HEK293 (cell line): ENCODE results near the gene WRNIP1.

ENCODE experiments used
- CTCF ChIA-PET: fragments of 350-600 bp; formaldehyde crosslinking; extraction: SDS; loops from one replicate; lab custom pipeline; 2021; ENCODE audit warnings: antibody characterized with exemption; lab: Yijun Ruan, JAX
- POLR2A ChIA-PET: fragments of 300-600 bp; formaldehyde crosslinking; extraction: SDS; loops from one replicate; lab custom pipeline; 2020; ENCODE audit warnings: antibody characterized with exemption, inconsistent platforms; lab: Yijun Ruan, JAX
- H3K27ac ChIP-seq: fragments of 200-500 bp; sonication (Bioruptor generic); 2 replicates; pipeline ENCODE4 v1.5.1; 2014; ENCODE audit warnings: low read depth, low read length, control low read depth, inconsistent platforms; ENCODE audit errors: extremely low read depth
- H3K36me3 ChIP-seq, 2 experiments: fragments of 200-500 bp in 1 of 2; sonication (Bioruptor generic) in 1 of 2; 1 replicate in 1 of 2; 2 replicates in 1 of 2; pipeline ENCODE4 v1.5.1; 2014 to 2017; ENCODE audit warnings: inconsistent platforms in 2 of 2, low read length in 2 of 2; ENCODE audit not compliant: control insufficient read depth in 2 of 2, insufficient read depth in 1 of 2
- H3K4me1 ChIP-seq: fragments of 200-500 bp; sonication (Bioruptor generic); 2 replicates; pipeline ENCODE4 v1.5.1; 2014; ENCODE audit warnings: mild to moderate bottlenecking, low read length, inconsistent platforms; ENCODE audit not compliant: control insufficient read depth, insufficient read depth
- H3K4me3 ChIP-seq: 2 replicates; pipeline ENCODE4 v1.5.1; 2011; ENCODE audit warnings: low read depth, mild to moderate bottlenecking, control low read depth, low read length, moderate library complexity
- H3K9me3 ChIP-seq: fragments of 200-500 bp; sonication (Bioruptor generic); 2 replicates; pipeline ENCODE4 v1.5.1; 2014; ENCODE audit warnings: low read depth, low read length, inconsistent platforms; ENCODE audit not compliant: control insufficient read depth, insufficient read depth
- AEBP2 ChIP-seq: fragments of 450-650 bp; formaldehyde crosslinking; IDR thresholded peaks from 2 replicates; pipeline ENCODE4 v1.5.1; 2016; ENCODE audit warnings: missing biosample characterization, missing genetic modification characterization, borderline replicate concordance
- ELK4 ChIP-seq: IDR thresholded peaks from 2 replicates; pipeline ENCODE4 v1.6.1; 2011; ENCODE audit warnings: mild to moderate bottlenecking, low read depth, low read length, borderline replicate concordance
- HOXC10 ChIP-seq: sonication (generic); formaldehyde crosslinking; IDR thresholded peaks from 2 replicates; pipeline ENCODE4 v1.8.1; 2023; ENCODE audit warnings: mild to moderate bottlenecking, missing genetic modification reagents
- HOXD13 ChIP-seq: sonication (generic); formaldehyde crosslinking; IDR thresholded peaks from 2 replicates; pipeline ENCODE4 v1.8.0; 2022; ENCODE audit warnings: missing genetic modification reagents, borderline replicate concordance
- IKZF3 ChIP-seq: fragments of 450-650 bp; IDR thresholded peaks from 2 replicates; pipeline ENCODE4 v1.5.0; 2018; ENCODE audit warnings: missing biosample characterization, mild to moderate bottlenecking, missing genetic modification characterization, moderate library complexity
- KLF10 ChIP-seq: fragments of 450-650 bp; IDR thresholded peaks from 2 replicates; pipeline ENCODE4 v1.5.1; 2018; ENCODE audit warnings: missing biosample characterization, mild to moderate bottlenecking, missing genetic modification characterization
- KLF16 ChIP-seq: fragments of 450-650 bp; formaldehyde crosslinking; IDR thresholded peaks from 2 replicates; pipeline ENCODE4 v1.5.1; 2017; ENCODE audit warnings: missing biosample characterization, missing genetic modification characterization
- PRDM1 ChIP-seq: fragments of 450-650 bp; formaldehyde crosslinking; IDR thresholded peaks from 2 replicates; pipeline ENCODE4; 2016; ENCODE audit warnings: missing biosample characterization, missing genetic modification characterization
- SP2 ChIP-seq: fragments of 450-650 bp; formaldehyde crosslinking; IDR thresholded peaks from 2 replicates; pipeline ENCODE4 v1.5.1; 2016; ENCODE audit warnings: missing biosample characterization, missing genetic modification characterization
- WT1 ChIP-seq: fragments of 450-650 bp; formaldehyde crosslinking; IDR thresholded peaks from 2 replicates; pipeline ENCODE4 v1.5.1; 2016; ENCODE audit warnings: missing biosample characterization, missing genetic modification characterization
- YY1 ChIP-seq: fragments of 450-650 bp; formaldehyde crosslinking; IDR thresholded peaks from 2 replicates; pipeline ENCODE4 v1.5.1; 2018; ENCODE audit warnings: missing biosample characterization, missing genetic modification characterization
- ZEB2 ChIP-seq: fragments of 450-650 bp; formaldehyde crosslinking; IDR thresholded peaks from 2 replicates; pipeline ENCODE4 v1.5.1; 2016; ENCODE audit warnings: missing biosample characterization, missing genetic modification characterization
- ZNF112 ChIP-seq: fragments of 450-650 bp; formaldehyde crosslinking; IDR thresholded peaks from 2 replicates; pipeline ENCODE4 v1.5.0; 2017; ENCODE audit warnings: missing biosample characterization, missing genetic modification characterization
- ZNF114 ChIP-seq: fragments of 450-650 bp; formaldehyde crosslinking; IDR thresholded peaks from 2 replicates; pipeline ENCODE4 v1.5.0; 2017; ENCODE audit warnings: missing biosample characterization, missing genetic modification characterization
- ZNF155 ChIP-seq: fragments of 450-650 bp; formaldehyde crosslinking; IDR thresholded peaks from 2 replicates; pipeline ENCODE4 v1.5.1; 2016; ENCODE audit warnings: missing biosample characterization, missing genetic modification characterization
- ZNF184 ChIP-seq: fragments of 450-650 bp; IDR thresholded peaks from 2 replicates; pipeline ENCODE4 v1.5.1; 2018; ENCODE audit warnings: missing biosample characterization, mild to moderate bottlenecking, missing genetic modification characterization
- ZNF223 ChIP-seq: fragments of 450-650 bp; formaldehyde crosslinking; IDR thresholded peaks from 2 replicates; pipeline ENCODE4 v1.5.1; 2016; ENCODE audit warnings: missing biosample characterization, missing genetic modification characterization
- ZNF324 ChIP-seq: fragments of 450-650 bp; formaldehyde crosslinking; IDR thresholded peaks from 2 replicates; pipeline ENCODE4 v1.5.1; 2016; ENCODE audit warnings: missing biosample characterization, missing genetic modification characterization
- ZNF350 ChIP-seq: fragments of 450-650 bp; formaldehyde crosslinking; IDR thresholded peaks from 2 replicates; pipeline ENCODE4 v1.5.0; 2017; ENCODE audit warnings: missing biosample characterization, mild to moderate bottlenecking, missing genetic modification characterization
- ZNF48 ChIP-seq: fragments of 450-650 bp; formaldehyde crosslinking; IDR thresholded peaks from 2 replicates; pipeline ENCODE4 v1.5.1; 2016; ENCODE audit warnings: missing biosample characterization, missing genetic modification characterization
- ZNF555 ChIP-seq: fragments of 450-650 bp; formaldehyde crosslinking; conservative IDR thresholded peaks from 2 replicates; pipeline ENCODE4 v1.5.1; 2017; ENCODE audit warnings: missing biosample characterization, mild to moderate bottlenecking, missing genetic modification characterization, inconsistent platforms
- ZNF626 ChIP-seq: fragments of 450-650 bp; sonication (Bioruptor Pico); formaldehyde crosslinking; IDR thresholded peaks from 2 replicates; pipeline ENCODE4 v1.5.1; 2018; ENCODE audit warnings: missing biosample characterization, missing genetic modification characterization, inconsistent platforms
- ZNF664 ChIP-seq: fragments of 450-650 bp; formaldehyde crosslinking; IDR thresholded peaks from 2 replicates; pipeline ENCODE4 v1.5.1; 2016; ENCODE audit warnings: missing biosample characterization, missing genetic modification characterization
- ZNF785 ChIP-seq: fragments of 450-650 bp; formaldehyde crosslinking; IDR thresholded peaks from 2 replicates; pipeline ENCODE4 v1.5.1; 2016; ENCODE audit warnings: missing biosample characterization, missing genetic modification characterization
- ZSCAN16 ChIP-seq: fragments of 450-650 bp; formaldehyde crosslinking; IDR thresholded peaks from 2 replicates; pipeline ENCODE4 v1.5.1; 2016; ENCODE audit warnings: missing biosample characterization, missing genetic modification characterization
- TF ChIP-seq, protein P1 (sequence below): fragments of 450-650 bp; formaldehyde crosslinking; IDR thresholded peaks from 2 replicates; pipeline ENCODE4 v1.5.1; 2016; ENCODE audit warnings: missing biosample characterization, missing genetic modification characterization
- TF ChIP-seq, protein P2 (sequence below): fragments of 450-650 bp; formaldehyde crosslinking; IDR thresholded peaks from 2 replicates; pipeline ENCODE4 v1.5.1; 2016; ENCODE audit warnings: missing biosample characterization, missing genetic modification characterization

Gene WRNIP1

DNA sequence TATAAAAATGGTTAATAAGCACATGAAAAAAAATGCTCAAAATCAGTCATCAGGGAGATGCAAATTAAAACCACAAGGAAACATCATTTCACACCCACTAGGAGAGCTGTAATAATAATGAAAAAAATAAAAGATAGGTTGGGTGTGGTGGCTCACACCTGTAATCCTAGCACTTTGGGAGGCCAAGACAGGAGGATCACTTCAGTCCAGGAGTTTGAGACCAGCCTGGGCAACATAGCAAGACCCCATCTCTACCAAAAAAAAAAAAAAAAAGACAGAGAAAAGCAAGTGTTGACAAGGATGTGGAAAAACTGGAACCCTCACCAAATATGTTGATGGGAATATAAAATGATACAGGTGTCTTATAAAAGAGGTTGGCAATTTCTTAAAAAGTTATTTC, 11.4 kb upstream of the WRNIP1 start:
- Histone ChIP-seq H3K9me3 (no peaks in the 10 kb centered on the region), H3K27ac (no peak overlapping the region), H3K4me1 (peaks cover 4% of the 10 kb centered on the region; the same call in 1 of the 2 replicates), H3K4me3 (no peak overlapping the region), H3K36me3 (no peaks in the 10 kb centered on the region)
- no peak for TF ChIP-seq HOXD13 (CRISPR knock-in tag)
- TF ChIP-seq AEBP2 (tag by site-specific recombination), result no peak
- no peak for TF ChIP-seq ZNF223 (tag by site-specific recombination)
- TF ChIP-seq ZNF664 (tag by site-specific recombination), result no peak
- TF ChIP-seq ELK4, result no peak
- no peak for TF ChIP-seq ZNF184 (tag by site-specific recombination)
- no peak for TF ChIP-seq ZNF155 (tag by site-specific recombination)
- TF ChIP-seq ZNF555, result no peak
- no peak for TF ChIP-seq IKZF3 (tag by site-specific recombination)
- TF ChIP-seq PRDM1, result no peak
- TF ChIP-seq, protein P1, sequence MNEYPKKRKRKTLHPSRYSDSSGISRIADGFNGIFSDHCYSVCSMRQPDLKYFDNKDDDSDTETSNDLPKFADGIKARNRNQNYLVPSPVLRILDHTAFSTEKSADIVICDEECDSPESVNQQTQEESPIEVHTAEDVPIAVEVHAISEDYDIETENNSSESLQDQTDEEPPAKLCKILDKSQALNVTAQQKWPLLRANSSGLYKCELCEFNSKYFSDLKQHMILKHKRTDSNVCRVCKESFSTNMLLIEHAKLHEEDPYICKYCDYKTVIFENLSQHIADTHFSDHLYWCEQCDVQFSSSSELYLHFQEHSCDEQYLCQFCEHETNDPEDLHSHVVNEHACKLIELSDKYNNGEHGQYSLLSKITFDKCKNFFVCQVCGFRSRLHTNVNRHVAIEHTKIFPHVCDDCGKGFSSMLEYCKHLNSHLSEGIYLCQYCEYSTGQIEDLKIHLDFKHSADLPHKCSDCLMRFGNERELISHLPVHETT (tag by site-specific recombination), result no peak
- no peak for TF ChIP-seq ZNF48 (tag by site-specific recombination)
- no peak for TF ChIP-seq ZNF324 (tag by site-specific recombination)
- no peak for TF ChIP-seq KLF16 (tag by site-specific recombination)
- no peak for TF ChIP-seq ZNF350 (tag by site-specific recombination)
- no peak for TF ChIP-seq SP2 (tag by site-specific recombination)
- TF ChIP-seq ZNF626 (tag by site-specific recombination), result no peak
- TF ChIP-seq ZNF785 (tag by site-specific recombination), result no peak
- no peak for TF ChIP-seq YY1
- ChIA-PET CTCF (interaction anchor here (0.6 to 9.5 kb wide), 8 partner anchors 8 to 557 kb away, joined by 3 to 212 read pairs (median 3); partner anchors contain the start of gene WRNIP1), POLR2A (no interaction called here)

DNA sequence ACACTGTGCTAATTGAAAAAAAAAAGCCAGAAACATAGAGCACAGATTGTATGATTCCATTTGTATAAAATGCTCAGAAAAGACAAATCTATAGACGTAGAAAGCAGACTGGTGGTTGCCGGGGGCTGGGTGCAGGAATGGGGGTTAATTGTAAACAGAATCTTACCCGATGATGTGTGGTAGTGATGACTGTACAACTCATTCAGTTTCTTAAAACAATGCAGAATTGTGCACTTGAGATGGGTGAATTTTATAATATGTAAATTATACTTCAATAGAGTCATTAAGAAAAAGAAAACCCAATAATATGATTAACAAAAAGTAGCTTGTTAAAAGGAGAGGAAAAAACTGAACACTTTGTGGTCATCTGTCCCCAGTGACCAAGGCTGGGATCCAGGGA, 10.8 kb upstream of the WRNIP1 start:
- TF ChIP-seq ZNF114 (tag by site-specific recombination) (no peak), HOXC10 (CRISPR knock-in tag) (no peak), KLF10 (tag by site-specific recombination) (no peak), ZSCAN16 (tag by site-specific recombination) (no peak), AEBP2 (tag by site-specific recombination) (no peak), ZNF112 (tag by site-specific recombination) (no peak), SP2 (tag by site-specific recombination) (no peak), ZEB2 (tag by site-specific recombination) (no peak), WT1 (tag by site-specific recombination) (no peak)
- TF ChIP-seq, protein P2, sequence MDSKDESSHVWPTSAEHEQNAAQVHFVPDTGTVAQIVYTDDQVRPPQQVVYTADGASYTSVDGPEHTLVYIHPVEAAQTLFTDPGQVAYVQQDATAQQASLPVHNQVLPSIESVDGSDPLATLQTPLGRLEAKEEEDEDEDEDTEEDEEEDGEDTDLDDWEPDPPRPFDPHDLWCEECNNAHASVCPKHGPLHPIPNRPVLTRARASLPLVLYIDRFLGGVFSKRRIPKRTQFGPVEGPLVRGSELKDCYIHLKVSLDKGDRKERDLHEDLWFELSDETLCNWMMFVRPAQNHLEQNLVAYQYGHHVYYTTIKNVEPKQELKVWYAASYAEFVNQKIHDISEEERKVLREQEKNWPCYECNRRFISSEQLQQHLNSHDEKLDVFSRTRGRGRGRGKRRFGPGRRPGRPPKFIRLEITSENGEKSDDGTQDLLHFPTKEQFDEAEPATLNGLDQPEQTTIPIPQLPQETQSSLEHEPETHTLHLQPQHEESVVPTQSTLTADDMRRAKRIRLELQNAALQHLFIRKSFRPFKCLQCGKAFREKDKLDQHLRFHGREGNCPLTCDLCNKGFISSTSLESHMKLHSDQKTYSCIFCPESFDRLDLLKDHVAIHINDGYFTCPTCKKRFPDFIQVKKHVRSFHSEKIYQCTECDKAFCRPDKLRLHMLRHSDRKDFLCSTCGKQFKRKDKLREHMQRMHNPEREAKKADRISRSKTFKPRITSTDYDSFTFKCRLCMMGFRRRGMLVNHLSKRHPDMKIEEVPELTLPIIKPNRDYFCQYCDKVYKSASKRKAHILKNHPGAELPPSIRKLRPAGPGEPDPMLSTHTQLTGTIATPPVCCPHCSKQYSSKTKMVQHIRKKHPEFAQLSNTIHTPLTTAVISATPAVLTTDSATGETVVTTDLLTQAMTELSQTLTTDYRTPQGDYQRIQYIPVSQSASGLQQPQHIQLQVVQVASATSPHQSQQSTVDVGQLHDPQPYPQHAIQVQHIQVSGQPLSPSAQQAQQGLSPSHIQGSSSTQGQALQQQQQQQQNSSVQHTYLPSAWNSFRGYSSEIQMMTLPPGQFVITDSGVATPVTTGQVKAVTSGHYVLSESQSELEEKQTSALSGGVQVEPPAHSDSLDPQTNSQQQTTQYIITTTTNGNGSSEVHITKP (tag by site-specific recombination), result no peak
- ChIA-PET POLR2A (no interaction called here), CTCF (interaction anchor here (0.6 to 9.5 kb wide), 7 partner anchors 12 to 1327 kb away, joined by 3 to 212 read pairs (median 3); no protein-coding TSS in a partner anchor)
- Histone ChIP-seq H3K9me3 (no peaks in the 10 kb centered on the region), H3K4me3 (no peak overlapping the region), H3K4me1 (peaks cover 4% of the 10 kb centered on the region; the same call in 1 of the 2 replicates), H3K27ac (no peak overlapping the region), H3K36me3 (no peaks in the 10 kb centered on the region)
